Activated CD8-positive, alpha-beta T cell treated with anti-CD3 and anti-CD28 coated beads for 36 hours (primary cell): ENCODE data around the gene CIITA. TPM values are rescaled to one million over a fixed set of nuclear protein-coding genes. Genes with fewer than 3 reads are reported as not detected.

Experiments
- ATAC-seq: fragments of 200-7000 bp; cut with Tn5 transposase; one replicate; pipeline ENCODE4 v1.10.0; 2021; ENCODE audit warnings: mild to moderate bottlenecking, moderate library complexity
- CTCF ChIA-PET: fragments of 350-600 bp; sonication (Branson Sonifier 250); formaldehyde crosslinking; loops from one replicate; lab custom pipeline; 2021; ENCODE audit warnings: antibody characterized with exemption; lab: Charles Lee
- POLR2A ChIA-PET: fragments of 350-600 bp; sonication (Branson Sonifier 250); formaldehyde crosslinking; loops from one replicate; lab custom pipeline; 2021; ENCODE audit warnings: antibody characterized with exemption; lab: Charles Lee
- DNase-seq: peaks from one replicate; pipeline ENCODE4 v3.0.0-alpha.2; 2020
- H3K27ac Mint-ChIP-seq: one replicate; pipeline ENCODE4 v1.8.0; 2021; ENCODE audit warnings: mild to moderate bottlenecking, mixed read lengths
- H3K27me3 Mint-ChIP-seq: one replicate; pipeline ENCODE4 v1.8.0; 2021; ENCODE audit warnings: mixed read lengths
- H3K36me3 Mint-ChIP-seq: one replicate; pipeline ENCODE4 v1.8.0; 2021; ENCODE audit warnings: low read depth, mixed read lengths
- H3K4me1 Mint-ChIP-seq: one replicate; pipeline ENCODE4 v1.8.0; 2021; ENCODE audit warnings: low read depth, mixed read lengths
- H3K4me3 Mint-ChIP-seq: one replicate; pipeline ENCODE4 v1.8.0; 2021; ENCODE audit warnings: mild to moderate bottlenecking, moderate library complexity, mixed read lengths
- H3K9me3 Mint-ChIP-seq: one replicate; pipeline ENCODE4 v1.8.0; 2021; ENCODE audit warnings: mixed read lengths
- CTCF ChIP-seq: fragments of 200-600 bp; IDR thresholded peaks from one replicate; pipeline ENCODE4 v1.8.0; 2022; ENCODE audit warnings: antibody characterized with exemption, mild to moderate bottlenecking
- intact Hi-C: fragments of 100-400 bp; cut with micrococcal nuclease; formaldehyde crosslinking; loops from one replicate; pipeline ENCODE4 v1.10.0; 2022
- total RNA-seq, 2 experiments: library from RNA; stranded (reverse); gene quantifications; one replicate each; pipeline ENCODE4 v1.2.3, GENCODE V29; 2021

Gene CIITA
- total RNA-seq, 2 experiments from 2014 or later: 4.4 to 5.3 TPM

- Mint-ChIP-seq H3K9me3 (no peaks in the 10 kb centered on the region), H3K27ac (no peak overlapping the region), H3K4me1 (peaks cover 58% of the 10 kb centered on the region), H3K36me3 (no peaks in the 10 kb centered on the region), H3K27me3 (no peaks in the 10 kb centered on the region), H3K4me3 (no peak overlapping the region)
- intact Hi-C loops: no loop called here
- TF ChIP-seq CTCF: no peak
- ChIA-PET POLR2A (interaction anchor here (1.0 kb wide), 1 partner anchor 9 kb away, joined by 3 read pairs; no protein-coding TSS in a partner anchor), CTCF (interaction anchor here (0.7 to 9.9 kb wide), 10 partner anchors 9 to 457 kb away, joined by 3 to 121 read pairs (median 4); no protein-coding TSS in a partner anchor)
- DNase-seq (no peak), ATAC-seq (no peak)
Measured at GRCh38 chr16:10950393-10950792, 73.4 kb downstream of the CIITA start.

- no peaks in the 10 kb centered on the region for H3K27me3 Mint-ChIP-seq
- ATAC-seq: no peak
- CTCF ChIA-PET: interaction anchor here (0.9 to 9.9 kb wide), 8 partner anchors 10 to 456 kb away, joined by 3 to 121 read pairs (median 4); no protein-coding TSS in a partner anchor
- H3K4me1 Mint-ChIP-seq: peaks cover 53% of the 10 kb centered on the region
- no peaks in the 10 kb centered on the region for H3K36me3 Mint-ChIP-seq
- intact Hi-C loops: no loop called here
- DNase-seq: no peak
- no peaks in the 10 kb centered on the region for H3K9me3 Mint-ChIP-seq
- POLR2A ChIA-PET: no interaction called here
- no peak overlapping the region for H3K4me3 Mint-ChIP-seq
- no peak for TF ChIP-seq CTCF
- H3K27ac Mint-ChIP-seq: no peak overlapping the region
Measured at GRCh38 chr16:10951026-10951425, 74.0 kb downstream of the CIITA start.

GRCh38 chr16:10954903-10955302 is 77.9 kb downstream of the CIITA start:
- H3K9me3 Mint-ChIP-seq: no peaks in the 10 kb centered on the region
- DNase-seq (no peak), ATAC-seq (no peak)
- peaks cover 38% of the 10 kb centered on the region for H3K4me1 Mint-ChIP-seq
- intact Hi-C loops: no loop called here
- ChIA-PET CTCF (interaction anchor here (0.8 to 9.9 kb wide), 21 partner anchors 8 to 683 kb away, joined by 3 to 121 read pairs (median 3); partner anchors contain the start of genes CLEC16A and SOCS1), POLR2A (interaction anchor here (1.1 to 4.2 kb wide), 2 partner anchors 29 to 300 kb away, joined by 3 to 20 read pairs; partner anchors contain the start of gene SOCS1)
- no peak overlapping the region for H3K4me3 Mint-ChIP-seq
- H3K36me3 Mint-ChIP-seq: peaks cover 5% of the 10 kb centered on the region
- peak overlapping the region; percentile 16 for H3K27ac Mint-ChIP-seq
- no peaks in the 10 kb centered on the region for H3K27me3 Mint-ChIP-seq
- no peak for TF ChIP-seq CTCF

GRCh38 chr16:10957771-10958482 is 80.9 kb downstream of the CIITA start:
- TF ChIP-seq CTCF: no peak
- Mint-ChIP-seq H3K9me3 (no peaks in the 10 kb centered on the region), H3K4me1 (peaks cover 33% of the 10 kb centered on the region), H3K36me3 (peaks cover 15% of the 10 kb centered on the region), H3K27ac (peak overlapping the region; percentile 62), H3K4me3 (no peak overlapping the region), H3K27me3 (no peaks in the 10 kb centered on the region)
- ATAC-seq: peak; percentile 71
- ChIA-PET CTCF (interaction anchor here (0.7 to 2.0 kb wide), 9 partner anchors 8 to 756 kb away, joined by 3 to 7 read pairs (median 4); partner anchors contain the start of gene DEXI), POLR2A (interaction anchor here (1.9 to 2.7 kb wide), 3 partner anchors 8 to 297 kb away, joined by 4 to 9 read pairs (median 6); no protein-coding TSS in a partner anchor)
- intact Hi-C loops: no loop called here
- DNase-seq: peak; percentile 50

GRCh38 chr16:10959161-10959560 is 82.2 kb downstream of the CIITA start:
- H3K4me3 Mint-ChIP-seq: no peak overlapping the region
- H3K27me3 Mint-ChIP-seq: no peaks in the 10 kb centered on the region
- intact Hi-C loops: no loop called here
- ATAC-seq (no peak), DNase-seq (no peak)
- no peak overlapping the region for H3K27ac Mint-ChIP-seq
- no peak for TF ChIP-seq CTCF
- ChIA-PET POLR2A (interaction anchor here (0.6 to 2.7 kb wide), 4 partner anchors 9 to 839 kb away, joined by 3 to 9 read pairs (median 4); no protein-coding TSS in a partner anchor), CTCF (interaction anchor here (0.7 to 1.9 kb wide), 9 partner anchors 9 to 573 kb away, joined by 3 to 5 read pairs (median 3); no protein-coding TSS in a partner anchor)
- H3K9me3 Mint-ChIP-seq: no peaks in the 10 kb centered on the region
- H3K36me3 Mint-ChIP-seq: peaks cover 19% of the 10 kb centered on the region
- H3K4me1 Mint-ChIP-seq: peaks cover 34% of the 10 kb centered on the region
